GM19328 (cell line): Measurements from ENCODE around the gene PTPN9.
"Not testable (repeated sequence)": the region's sequence is repeated elsewhere in the genome, so short reads cannot be mapped to it uniquely, and the experiment has no call there.

Source experiments
- ATAC-seq: cut with Tn5 transposase; IDR thresholded peaks from one replicate; pipeline ENCODE4 v1.9.1; 2021; ENCODE audit warnings: mild to moderate bottlenecking, moderate library complexity; ENCODE audit not compliant: unreplicated experiment

PTPN9 gene

DNA sequence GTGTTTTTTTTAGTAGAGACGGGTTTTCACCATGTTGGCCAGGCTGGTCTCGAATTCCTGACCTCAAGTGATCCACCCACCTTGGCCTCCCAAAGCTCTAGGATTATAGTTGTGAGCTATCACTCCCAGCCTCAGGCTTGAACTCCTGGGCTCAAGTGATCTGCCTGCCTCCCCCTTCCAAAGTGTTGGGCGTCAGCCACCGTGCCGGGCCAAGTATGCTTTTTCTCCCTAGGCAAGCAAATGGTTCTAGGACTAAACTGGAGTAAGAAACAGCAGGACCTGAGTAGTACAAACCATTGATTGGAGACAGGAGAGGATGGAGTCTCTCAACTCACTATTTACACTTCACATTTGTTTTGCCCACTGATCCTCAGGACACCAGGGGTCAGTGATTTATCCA lies 4.6 kb upstream of the PTPN9 start:
- no peak for ATAC-seq

- not testable (repeated sequence) for ATAC-seq
These were observed 3.8 kb upstream of the PTPN9 start for GRCh38 chr15:75582943-75583342.

DNA sequence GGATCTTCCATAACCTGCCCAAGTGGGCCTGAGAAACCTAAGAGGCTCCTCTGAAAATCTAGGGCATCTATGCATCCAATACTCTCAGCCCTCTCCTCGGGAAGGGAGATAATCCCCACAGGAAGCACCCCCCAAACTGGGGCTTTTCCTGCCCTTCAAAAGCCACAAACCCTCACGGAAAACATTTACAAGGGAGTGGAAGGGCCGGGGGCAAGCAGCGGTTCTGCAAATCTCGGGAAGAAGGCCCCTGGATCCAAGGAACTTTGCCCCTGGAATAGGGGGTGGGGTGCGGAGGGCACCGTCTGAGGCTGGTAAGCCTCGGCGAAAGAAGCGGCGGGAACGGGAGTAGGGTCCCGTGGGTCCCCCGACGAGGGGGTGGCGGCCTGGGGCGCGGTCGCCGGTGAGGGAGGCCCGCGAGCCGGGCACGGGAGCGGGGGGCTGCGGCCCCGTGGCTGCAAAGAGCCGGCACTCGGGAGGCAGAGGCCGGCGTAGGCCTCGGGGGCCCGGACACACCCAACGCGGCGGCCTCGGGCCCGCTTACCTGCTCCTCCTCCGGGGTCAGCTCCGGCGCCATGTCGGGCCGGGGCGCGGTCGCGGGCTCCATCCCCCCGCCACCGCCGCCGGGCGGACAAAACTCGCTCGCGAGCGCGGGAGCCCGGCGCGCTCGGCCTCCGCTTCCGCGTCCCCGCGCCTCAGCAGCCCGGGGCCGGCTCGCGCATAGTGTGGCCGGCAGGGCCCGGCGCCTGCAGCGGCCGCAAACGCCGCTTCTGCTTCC lies 755 bp downstream of the PTPN9 start:
- no peak for ATAC-seq

DNA sequence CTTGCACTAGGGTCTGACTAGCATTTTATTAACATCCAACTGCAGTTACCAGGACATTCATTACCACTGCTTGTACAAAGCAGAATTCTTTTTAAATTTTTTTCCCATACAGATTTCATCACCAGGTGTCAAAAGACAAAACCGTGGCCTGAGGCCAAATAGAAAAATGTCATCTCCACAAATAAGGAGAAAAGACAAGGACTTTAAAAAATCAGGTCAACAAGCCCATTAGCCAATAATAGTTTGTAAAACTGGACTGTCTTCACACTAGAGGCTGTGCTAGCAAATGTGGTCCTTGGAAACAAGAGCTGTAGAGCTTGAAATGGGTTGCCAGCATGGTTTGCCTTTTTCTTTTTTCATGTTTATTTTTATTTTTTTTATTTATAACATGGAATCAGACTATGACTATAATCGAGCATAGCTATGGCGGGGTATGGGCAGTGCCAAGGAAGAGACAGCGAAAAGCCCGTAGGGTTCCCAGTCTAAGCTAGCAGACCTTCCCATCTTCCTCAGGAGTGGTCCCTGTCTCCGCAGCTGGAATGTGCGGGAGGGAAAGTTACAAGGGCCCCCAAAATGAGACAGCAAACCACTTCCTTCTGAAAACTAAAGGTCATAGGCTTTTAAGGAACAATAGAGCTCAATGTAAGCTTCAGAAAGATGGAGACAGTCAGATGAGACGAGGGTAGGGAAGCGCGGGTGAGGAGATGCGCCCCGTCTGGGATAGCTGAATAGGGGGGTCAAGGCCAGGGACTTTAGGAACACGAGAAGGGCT lies 1.5 kb downstream of the PTPN9 start:
- ATAC-seq = no peak

GRCh38 chr15:75573648-75574384 lies 5.3 kb downstream of the PTPN9 start:
- no peak for ATAC-seq

- no peak for ATAC-seq
These were observed 8.8 kb downstream of the PTPN9 start for GRCh38 chr15:75570126-75570845.

DNA sequence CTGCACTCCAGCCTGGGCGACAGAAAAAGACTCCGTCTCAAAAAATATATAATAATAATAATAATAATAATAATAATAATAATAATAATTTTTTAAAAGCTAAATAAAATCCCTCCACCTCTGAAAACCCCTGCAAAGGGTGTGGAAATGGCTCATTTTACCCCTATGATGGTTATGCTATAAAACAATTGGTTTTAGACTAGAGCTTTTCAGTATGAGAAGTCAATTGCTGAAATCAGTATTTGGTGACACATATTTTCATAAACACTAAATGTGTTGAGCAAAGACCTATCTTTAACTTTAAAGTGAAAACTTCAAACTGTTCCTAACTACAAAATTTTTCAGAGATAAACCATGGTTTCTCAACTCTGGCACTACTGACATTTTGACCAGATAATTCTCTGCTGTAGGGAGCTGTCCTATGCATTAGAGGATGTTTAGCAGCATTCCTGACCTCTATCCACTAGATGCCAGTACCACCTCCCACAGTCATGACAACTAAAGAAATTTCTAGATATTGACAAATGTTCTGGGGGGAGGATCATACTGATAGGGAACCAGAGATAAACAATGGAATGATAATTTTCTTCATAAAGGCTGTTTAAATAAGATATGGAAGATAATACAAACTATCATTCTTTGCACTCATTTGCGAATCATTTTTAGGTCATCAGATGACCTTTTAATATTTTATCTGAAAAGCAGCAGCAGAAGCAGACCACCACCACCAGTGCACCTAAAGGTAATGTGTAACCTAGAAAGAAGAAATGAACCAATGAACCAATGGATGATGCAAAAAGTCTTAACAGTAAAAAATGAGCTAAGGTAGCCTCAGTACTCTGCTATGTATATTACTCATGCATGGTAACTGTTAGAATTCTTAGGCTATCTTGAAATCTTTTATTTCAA lies 13.8 kb downstream of the PTPN9 start:
- ATAC-seq = no peak

- no peak for ATAC-seq
These were observed 17.2 kb downstream of the PTPN9 start for GRCh38 chr15:75561888-75562287.

DNA sequence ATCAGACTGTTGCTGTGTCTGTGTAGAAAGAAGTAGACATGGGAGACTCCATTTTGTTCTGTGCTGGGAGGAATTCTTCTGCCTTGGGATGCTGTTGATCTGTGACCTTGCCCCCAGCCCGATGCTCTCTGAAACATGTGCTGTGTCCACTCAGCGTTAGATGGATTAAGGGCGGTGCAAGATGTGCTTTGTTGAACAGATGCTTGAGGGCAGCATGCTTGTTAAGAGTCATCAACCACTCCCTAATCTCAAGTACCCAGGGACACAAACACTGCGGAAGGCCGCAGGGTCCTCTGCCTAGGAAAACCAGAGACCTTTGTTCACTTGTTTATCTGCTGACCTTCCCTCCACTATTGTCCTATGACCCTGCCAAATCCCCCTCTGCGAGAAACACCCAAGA lies 19.8 kb downstream of the PTPN9 start:
- ATAC-seq = not testable (repeated sequence)

GRCh38 chr15:75558955-75559354 lies 20.2 kb downstream of the PTPN9 start:
- ATAC-seq = not testable (repeated sequence)

GRCh38 chr15:75554717-75555116 lies 24.4 kb downstream of the PTPN9 start:
- no peak for ATAC-seq

DNA sequence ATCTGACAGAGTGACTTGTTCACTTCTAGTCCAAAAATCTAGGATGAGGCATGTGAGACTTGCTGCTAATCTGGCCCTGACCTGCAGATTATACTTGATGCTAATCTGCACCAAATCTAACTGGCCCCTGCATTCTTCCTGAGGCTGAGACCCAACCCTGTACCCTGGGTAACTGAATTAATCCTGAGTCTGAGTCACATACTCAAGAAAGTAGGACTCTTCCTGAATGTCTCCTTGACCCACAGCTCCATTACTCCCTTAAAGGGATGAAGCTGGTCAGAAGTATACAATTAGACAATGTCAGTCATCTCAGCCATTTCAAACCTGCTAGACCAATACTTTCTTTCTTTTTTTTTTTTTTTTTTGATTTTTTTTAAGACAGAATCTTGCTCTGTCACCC lies 25.5 kb downstream of the PTPN9 start:
- no peak for ATAC-seq

DNA sequence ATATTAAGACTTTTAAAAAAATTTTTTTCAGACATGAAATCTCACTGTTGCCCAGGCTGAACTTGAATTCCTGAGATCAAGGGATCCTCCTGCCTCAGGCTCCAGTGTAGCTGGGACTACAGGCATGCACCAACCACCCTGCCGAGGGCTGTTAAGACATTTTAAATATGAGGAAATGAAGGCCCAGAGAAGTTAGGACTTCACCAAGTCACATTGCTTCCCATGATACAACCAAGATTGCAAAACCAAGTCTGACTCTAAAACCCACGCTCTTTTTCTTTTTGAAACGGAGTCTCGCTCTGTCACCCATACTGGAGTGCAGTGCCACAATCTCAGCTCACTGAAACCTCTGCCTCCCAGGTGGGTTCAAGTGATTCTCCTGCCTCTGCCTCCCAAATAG lies 28.0 kb downstream of the PTPN9 start:
- no peak for ATAC-seq

GRCh38 chr15:75545064-75545463 lies 34.1 kb downstream of the PTPN9 start:
- no peak for ATAC-seq

- ATAC-seq = no peak
These were observed 34.8 kb downstream of the PTPN9 start for GRCh38 chr15:75544359-75544758.

DNA sequence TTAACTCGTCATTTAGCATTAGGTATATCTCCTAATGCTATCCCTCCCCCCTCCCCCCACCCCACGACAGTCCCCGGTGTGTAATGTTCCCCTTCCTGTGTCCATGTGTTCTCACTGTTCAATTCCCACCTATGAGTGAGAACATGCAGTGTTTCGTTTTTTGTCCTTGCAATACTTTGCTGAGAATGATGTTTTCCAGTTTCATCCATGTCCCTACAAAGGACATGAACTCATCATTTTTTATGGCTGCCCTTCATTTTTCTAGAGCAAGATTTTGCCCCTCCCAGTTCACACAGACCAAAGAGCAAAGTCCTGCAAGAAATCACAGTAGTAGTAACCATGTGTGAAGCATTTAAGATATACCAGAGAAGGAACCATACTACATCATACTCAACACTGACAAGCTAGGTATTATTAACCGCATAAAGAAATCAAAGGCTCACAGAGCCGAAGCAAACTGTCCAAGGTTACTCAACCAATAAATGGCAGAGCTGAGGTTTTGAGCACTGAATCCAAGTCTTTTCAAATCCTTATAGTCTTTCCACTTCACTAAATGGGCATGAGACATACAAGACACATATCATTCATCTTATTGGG lies 36.1 kb downstream of the PTPN9 start:
- ATAC-seq = not testable (repeated sequence)

- ATAC-seq = no peak
These were observed 36.7 kb downstream of the PTPN9 start for GRCh38 chr15:75542386-75542797.

GRCh38 chr15:75538376-75538775 lies 40.7 kb downstream of the PTPN9 start:
- no peak for ATAC-seq

DNA sequence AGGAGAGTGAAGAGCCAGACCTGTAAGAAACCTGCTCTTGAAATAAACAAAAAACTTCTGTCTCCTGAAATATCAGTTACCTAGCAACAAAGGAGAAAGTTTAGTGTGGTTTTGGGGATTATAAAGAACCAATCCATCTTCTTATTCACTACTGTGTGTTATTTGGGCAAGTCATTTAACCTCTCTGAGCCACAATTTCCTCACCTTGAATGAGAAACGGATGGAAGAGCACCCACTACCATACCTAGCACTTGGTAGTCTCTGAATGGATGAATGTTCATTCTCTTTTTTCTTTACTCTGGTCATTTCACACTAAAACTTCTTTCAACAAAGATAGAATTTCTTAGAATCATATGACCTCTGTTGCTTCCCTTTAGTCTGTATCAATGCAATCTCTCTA lies 45.2 kb downstream of the PTPN9 start:
- no peak for ATAC-seq
